B cell (primary cell): ENCODE measurements around the gene PLAAT5.

Experiments used
- EZH2 ChIP-seq: IDR thresholded peaks from 2 replicates; pipeline ENCODE4 v1.6.1; 2012; ENCODE audit warnings: borderline replicate concordance, low read depth, mild to moderate bottlenecking, moderate library complexity, low read length; ENCODE audit not compliant: insufficient read depth, poor library complexity, severe bottlenecking
- TF ChIP-seq, protein P1 (sequence below): fragments of 200-600 bp; IDR thresholded peaks from one replicate; pipeline ENCODE4 v1.8.0; 2022; ENCODE audit warnings: antibody characterized with exemption, mild to moderate bottlenecking

GRCh38 chr11:63534895-63535461 is 44.0 kb upstream of the PLAAT5 start:
- TF ChIP-seq, protein P1, sequence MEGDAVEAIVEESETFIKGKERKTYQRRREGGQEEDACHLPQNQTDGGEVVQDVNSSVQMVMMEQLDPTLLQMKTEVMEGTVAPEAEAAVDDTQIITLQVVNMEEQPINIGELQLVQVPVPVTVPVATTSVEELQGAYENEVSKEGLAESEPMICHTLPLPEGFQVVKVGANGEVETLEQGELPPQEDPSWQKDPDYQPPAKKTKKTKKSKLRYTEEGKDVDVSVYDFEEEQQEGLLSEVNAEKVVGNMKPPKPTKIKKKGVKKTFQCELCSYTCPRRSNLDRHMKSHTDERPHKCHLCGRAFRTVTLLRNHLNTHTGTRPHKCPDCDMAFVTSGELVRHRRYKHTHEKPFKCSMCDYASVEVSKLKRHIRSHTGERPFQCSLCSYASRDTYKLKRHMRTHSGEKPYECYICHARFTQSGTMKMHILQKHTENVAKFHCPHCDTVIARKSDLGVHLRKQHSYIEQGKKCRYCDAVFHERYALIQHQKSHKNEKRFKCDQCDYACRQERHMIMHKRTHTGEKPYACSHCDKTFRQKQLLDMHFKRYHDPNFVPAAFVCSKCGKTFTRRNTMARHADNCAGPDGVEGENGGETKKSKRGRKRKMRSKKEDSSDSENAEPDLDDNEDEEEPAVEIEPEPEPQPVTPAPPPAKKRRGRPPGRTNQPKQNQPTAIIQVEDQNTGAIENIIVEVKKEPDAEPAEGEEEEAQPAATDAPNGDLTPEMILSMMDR, result no peak
- no peak for TF ChIP-seq EZH2
